ENCODE results near the gene TMEM181.

TMEM181 gene

DNA sequence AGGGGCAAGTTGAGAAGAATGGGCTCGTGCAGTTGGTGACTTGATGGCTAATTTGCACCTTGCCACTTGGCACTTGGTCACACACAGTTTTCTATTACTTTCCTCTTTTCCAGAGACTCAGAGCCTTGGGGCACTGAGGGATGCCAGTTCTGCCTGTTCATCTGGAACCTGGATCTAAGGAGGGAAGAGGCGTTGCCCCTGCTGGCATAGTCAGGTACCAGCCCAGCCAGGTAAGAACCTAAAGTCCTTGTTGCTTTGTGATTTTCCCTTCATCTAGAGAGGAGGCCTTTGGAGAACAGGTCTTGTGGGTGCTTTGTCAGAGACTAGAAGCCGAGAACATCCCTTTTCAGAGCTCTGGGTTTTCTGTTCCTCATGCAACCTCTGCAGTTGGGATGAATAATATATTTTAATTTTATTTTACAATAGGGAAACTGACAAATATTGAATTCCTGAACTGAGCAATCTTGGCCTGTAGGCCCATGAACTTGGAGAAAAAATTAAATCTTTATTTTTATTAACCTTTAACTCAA lies 101.3 kb downstream of the TMEM181 start:
- H3K36me3 ChIP-seq: peaks cover 0 to 5% (median 0%) of the 10 kb centered on the region in 3 donors
- no peak for DNase-seq
- H3K4me3 ChIP-seq: no peak overlapping the region
- no peak overlapping the region for H3K27ac ChIP-seq
- H3K9me3 ChIP-seq: no peaks in the 10 kb centered on the region
- TF ChIP-seq, protein P1, sequence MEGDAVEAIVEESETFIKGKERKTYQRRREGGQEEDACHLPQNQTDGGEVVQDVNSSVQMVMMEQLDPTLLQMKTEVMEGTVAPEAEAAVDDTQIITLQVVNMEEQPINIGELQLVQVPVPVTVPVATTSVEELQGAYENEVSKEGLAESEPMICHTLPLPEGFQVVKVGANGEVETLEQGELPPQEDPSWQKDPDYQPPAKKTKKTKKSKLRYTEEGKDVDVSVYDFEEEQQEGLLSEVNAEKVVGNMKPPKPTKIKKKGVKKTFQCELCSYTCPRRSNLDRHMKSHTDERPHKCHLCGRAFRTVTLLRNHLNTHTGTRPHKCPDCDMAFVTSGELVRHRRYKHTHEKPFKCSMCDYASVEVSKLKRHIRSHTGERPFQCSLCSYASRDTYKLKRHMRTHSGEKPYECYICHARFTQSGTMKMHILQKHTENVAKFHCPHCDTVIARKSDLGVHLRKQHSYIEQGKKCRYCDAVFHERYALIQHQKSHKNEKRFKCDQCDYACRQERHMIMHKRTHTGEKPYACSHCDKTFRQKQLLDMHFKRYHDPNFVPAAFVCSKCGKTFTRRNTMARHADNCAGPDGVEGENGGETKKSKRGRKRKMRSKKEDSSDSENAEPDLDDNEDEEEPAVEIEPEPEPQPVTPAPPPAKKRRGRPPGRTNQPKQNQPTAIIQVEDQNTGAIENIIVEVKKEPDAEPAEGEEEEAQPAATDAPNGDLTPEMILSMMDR (IDR thresholded peaks at IDR 0.05): no peak
- no peaks in the 10 kb centered on the region for H3K27me3 ChIP-seq
- no peaks in the 10 kb centered on the region for H3K4me1 ChIP-seq
- intact Hi-C loops (cut with DNase I; ENCODE audit: low total_unique reads): no loop called here

DNA sequence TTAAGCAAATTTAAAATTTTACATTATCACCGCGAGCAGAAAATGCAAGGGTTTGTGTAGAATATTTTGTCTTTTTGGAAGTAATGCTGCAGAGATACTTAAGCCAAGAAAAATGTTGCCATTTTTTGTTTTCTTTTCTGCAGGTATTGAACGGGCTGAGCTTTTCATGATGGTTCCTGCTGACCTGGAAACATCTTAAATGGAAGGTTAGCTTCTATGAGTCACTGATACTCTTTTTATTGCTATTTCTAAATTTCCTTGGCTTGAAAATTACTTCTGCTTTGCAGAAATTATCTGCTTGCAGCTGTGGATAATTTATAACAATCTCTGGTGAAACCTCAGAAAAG lies 102.7 kb downstream of the TMEM181 start:
- Histone ChIP-seq H3K27me3 (no peaks in the 10 kb centered on the region), H3K27ac (no peak overlapping the region), H3K4me3 (no peak overlapping the region), H3K4me1 (peaks cover 0 to under 1% (median 0%) of the 10 kb centered on the region in 4 donors), H3K9me3 (no peaks in the 10 kb centered on the region), H3K36me3 (peaks cover 0 to 5% (median 0%) of the 10 kb centered on the region in 3 donors)
- no peak for DNase-seq
- TF ChIP-seq, protein P1 (IDR thresholded peaks at IDR 0.05): no peak
- intact Hi-C loops (cut with DNase I; ENCODE audit: low total_unique reads): no loop called here

DNA sequence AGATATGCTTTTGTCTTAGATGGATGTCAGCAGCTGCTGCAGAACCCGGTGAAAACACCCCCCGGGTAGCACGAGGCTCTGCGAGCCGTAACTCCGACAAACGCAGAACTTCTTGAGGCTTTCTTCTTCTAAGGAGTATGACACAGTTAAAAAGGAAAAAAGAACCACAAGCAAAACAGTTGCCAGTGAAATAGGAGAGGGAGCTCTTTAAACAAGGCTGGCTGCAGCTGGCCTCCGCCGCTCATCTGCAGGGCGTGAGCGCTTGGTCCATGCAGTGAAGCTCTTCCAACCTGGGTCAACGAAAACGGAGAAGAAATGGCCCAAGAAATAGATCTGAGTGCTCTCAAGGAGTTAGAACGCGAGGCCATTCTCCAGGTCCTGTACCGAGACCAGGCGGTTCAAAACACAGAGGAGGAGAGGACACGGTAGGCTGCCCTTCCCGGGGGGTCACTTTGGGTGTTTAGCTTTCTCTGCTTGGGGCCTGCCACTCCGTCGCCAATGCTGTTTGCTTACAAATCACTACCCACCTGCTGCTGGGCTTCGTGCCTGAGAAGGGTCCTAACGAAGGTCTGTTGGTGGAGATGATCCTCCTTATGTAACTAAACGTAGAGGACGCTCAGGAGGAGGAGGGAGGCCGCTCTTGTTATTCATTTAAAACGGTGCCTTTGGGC lies 103.2 kb downstream of the TMEM181 start:
- Histone ChIP-seq H3K4me1 (peaks cover 0 to 5% (median 0%) of the 10 kb centered on the region in 4 donors), H3K4me3 (no peak overlapping the region), H3K9me3 (no peaks in the 10 kb centered on the region), H3K27me3 (no peaks in the 10 kb centered on the region), H3K36me3 (peaks cover 0 to 5% (median 0%) of the 10 kb centered on the region in 3 donors), H3K27ac (no peak overlapping the region)
- DNase-seq: no peak
- TF ChIP-seq, protein P1 (IDR thresholded peaks at IDR 0.05): no peak
- intact Hi-C loops (cut with DNase I; ENCODE audit: low total_unique reads): no loop called here

DNA sequence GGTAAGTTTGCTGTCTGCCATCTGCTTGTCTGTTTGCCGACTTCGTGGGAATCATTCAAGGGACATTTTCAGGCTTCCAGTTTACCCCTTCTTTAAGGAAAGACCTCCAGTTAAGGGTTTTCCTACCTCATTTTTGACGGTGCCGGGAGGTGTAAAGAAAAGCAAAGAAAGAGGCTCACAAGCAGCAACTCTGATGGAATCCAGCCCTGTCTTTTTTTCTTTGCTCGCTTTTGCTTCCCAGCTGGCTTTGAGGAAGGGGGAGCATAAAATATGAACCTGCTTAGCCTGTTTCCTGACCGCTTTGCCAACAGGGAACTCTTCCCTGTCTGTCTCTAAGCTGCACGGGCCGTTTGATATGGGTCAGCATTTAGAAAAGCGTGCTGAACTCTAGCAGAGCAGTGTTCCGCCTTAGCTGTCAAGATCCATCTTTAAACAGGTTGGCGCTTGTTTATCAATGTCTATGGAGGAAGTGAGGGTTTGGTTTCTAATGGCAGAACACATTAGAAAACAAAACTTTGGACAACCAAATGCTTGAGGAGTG lies 103.8 kb downstream of the TMEM181 start:
- H3K36me3 ChIP-seq: peaks cover 0 to 5% (median 0%) of the 10 kb centered on the region in 3 donors
- DNase-seq: no peak
- H3K9me3 ChIP-seq: no peaks in the 10 kb centered on the region
- TF ChIP-seq, protein P1 (IDR thresholded peaks at IDR 0.05): no peak
- no peaks in the 10 kb centered on the region for H3K27me3 ChIP-seq
- intact Hi-C loops (cut with DNase I; ENCODE audit: low total_unique reads): no loop called here
- H3K4me1 ChIP-seq: peaks cover 0 to 5% (median 0%) of the 10 kb centered on the region in 4 donors
- no peak overlapping the region for H3K4me3 ChIP-seq
- no peak overlapping the region for H3K27ac ChIP-seq

DNA sequence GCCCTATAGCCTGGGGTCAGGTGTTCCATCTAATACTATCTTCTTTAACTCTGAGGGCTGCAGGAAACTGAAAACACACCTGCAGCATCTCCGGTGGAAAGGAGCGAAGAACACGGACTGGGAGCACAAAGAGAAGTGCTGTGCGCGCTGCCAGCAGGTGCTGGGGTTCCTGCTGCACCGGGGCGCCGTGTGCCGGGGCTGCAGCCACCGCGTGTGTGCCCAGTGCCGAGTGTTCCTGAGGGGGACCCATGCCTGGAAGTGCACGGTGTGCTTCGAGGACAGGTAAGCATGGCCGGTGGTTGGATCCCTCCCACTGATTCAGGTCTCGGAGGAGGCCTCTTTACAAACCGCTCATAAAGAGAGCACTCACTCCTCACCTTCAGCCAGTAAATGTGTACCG lies 105.4 kb downstream of the TMEM181 start:
- Histone ChIP-seq H3K27me3 (no peaks in the 10 kb centered on the region), H3K4me1 (peaks cover 0 to 5% (median 0%) of the 10 kb centered on the region in 4 donors), H3K27ac (no peak overlapping the region), H3K36me3 (peaks cover 0 to 5% (median 0%) of the 10 kb centered on the region in 3 donors), H3K4me3 (no peak overlapping the region), H3K9me3 (no peaks in the 10 kb centered on the region)
- no peak for DNase-seq
- intact Hi-C loops (cut with DNase I; ENCODE audit: low total_unique reads): no loop called here
- TF ChIP-seq, protein P1 (IDR thresholded peaks at IDR 0.05): no peak
